HepG2 (cell line): ENCODE measurements around the gene EIF4A3. TPM values are rescaled to one million over a fixed set of nuclear protein-coding genes. Genes with fewer than 3 reads are reported as not detected.

ENCODE experiments used
- ASH2L ChIP-seq: fragments of 300-600, 200-600 bp; sonication (generic); IDR thresholded peaks from 2 replicates; pipeline ENCODE4 v1.7.0; 2017; ENCODE audit warnings: low read depth, mild to moderate bottlenecking, moderate library complexity, mixed read lengths, low read length; ENCODE audit not compliant: insufficient read length
- KLF16 ChIP-seq, 2 experiments: sonication (generic) in 1 of 2; formaldehyde crosslinking in 1 of 2; IDR thresholded peaks; 2 replicates each; pipeline versions ENCODE4 v1.6.1 to v1.8.0; 2016 to 2023; ENCODE audit warnings: missing genetic modification reagents in 2 of 2, missing compliant biosample characterization in 1 of 2
- MEF2D ChIP-seq: sonication (generic); formaldehyde crosslinking; IDR thresholded peaks from 2 replicates; pipeline ENCODE4 v1.5.1; 2020; ENCODE audit warnings: mild to moderate bottlenecking, missing genetic modification reagents
- NR2F1 ChIP-seq, 2 experiments: fragments of 450-650 bp in 1 of 2; formaldehyde crosslinking in 1 of 2; IDR thresholded peaks; 2 replicates each; pipeline versions ENCODE4 v1.5.0 to v1.6.1; 2016 to 2020; ENCODE audit warnings: mild to moderate bottlenecking in 1 of 2, missing compliant biosample characterization in 1 of 2, missing genetic modification reagents in 1 of 2, moderate library complexity in 1 of 2
- PATZ1 ChIP-seq: sonication (generic); formaldehyde crosslinking; IDR thresholded peaks from 2 replicates; pipeline ENCODE4 v1.4.0; 2020; ENCODE audit warnings: missing genetic modification reagents
- RERE ChIP-seq: IDR thresholded peaks from 2 replicates; pipeline ENCODE4 v1.6.1; 2016; ENCODE audit warnings: low read depth, missing genetic modification reagents, missing compliant biosample characterization
- ZBTB39 ChIP-seq: sonication (generic); formaldehyde crosslinking; IDR thresholded peaks from 2 replicates; pipeline ENCODE4 v1.5.0; 2020; ENCODE audit warnings: missing genetic modification reagents
- ZNF329 ChIP-seq: sonication (generic); formaldehyde crosslinking; IDR thresholded peaks from 2 replicates; pipeline ENCODE4 v1.9.0; 2021; ENCODE audit warnings: low read depth, mild to moderate bottlenecking, missing genetic modification reagents
- ZNF672 ChIP-seq: sonication (generic); formaldehyde crosslinking; IDR thresholded peaks from 2 replicates; pipeline ENCODE4 v1.8.1; 2022; ENCODE audit warnings: missing genetic modification reagents
- polyA plus RNA-seq, 8 experiments: library from polyadenylated mRNA; depleted of rRNA in 3 of 8; stranded (reverse) in 7 of 8; unstranded in 1 of 8; fragments of >200 nt; fragmentation: Illumina TruSeq in 4 of 8; extraction: Trizol in 4 of 8; gene quantifications; 2 replicates each; pipeline versions ENCODE4 v1.2.1 to v1.2.3, GENCODE V29; 2011 to 2016; ENCODE audit warnings: low read depth in 4 of 8, missing spikeins in 1 of 8, mixed read lengths in 1 of 8; ENCODE audit not compliant: insufficient read depth in 1 of 8
- total RNA-seq, 5 experiments: library from RNA; depleted of rRNA; stranded (reverse); fragments of >200 nt; fragmentation: Illumina TruSeq; extraction: Trizol; gene quantifications; 2 replicates each; pipeline ENCODE4 v1.2.3, GENCODE V29; 2016; ENCODE audit warnings: low read depth in 1 of 5

The EIF4A3 gene
- total and polyA plus RNA-seq, 2 of the 13 experiments (the other 11 are each of a cell fraction or from before 2014, with no cell fraction given) = 145 to 187 TPM

- TF ChIP-seq ZBTB39 = no peak
- no peak for TF ChIP-seq MEF2D (CRISPR knock-in tag)
- no peak for TF ChIP-seq RERE
- no peak for TF ChIP-seq ASH2L
- TF ChIP-seq KLF16 (CRISPR knock-in tag; IDR thresholded peaks at IDR 0.05) = no peak
- no peak for TF ChIP-seq ZNF329
- no peak for TF ChIP-seq NR2F1 (CRISPR knock-in tag; IDR thresholded peaks at IDR 0.05)
- no peak for TF ChIP-seq PATZ1
- no peak for TF ChIP-seq ZNF672 (CRISPR knock-in tag)
- TF ChIP-seq, all 625 proteins: peak for 0
Measured at GRCh38 chr17:80138856-80139426, 8.0 kb downstream of the EIF4A3 start (continued).
